Measurements from ENCODE around the gene LCN2. TPM values are rescaled to one million over a fixed set of nuclear protein-coding genes. Genes with fewer than 3 reads are reported as not detected.

LCN2 gene
- total RNA-seq, 2 experiments from 2014 or later: not detected

DNA sequence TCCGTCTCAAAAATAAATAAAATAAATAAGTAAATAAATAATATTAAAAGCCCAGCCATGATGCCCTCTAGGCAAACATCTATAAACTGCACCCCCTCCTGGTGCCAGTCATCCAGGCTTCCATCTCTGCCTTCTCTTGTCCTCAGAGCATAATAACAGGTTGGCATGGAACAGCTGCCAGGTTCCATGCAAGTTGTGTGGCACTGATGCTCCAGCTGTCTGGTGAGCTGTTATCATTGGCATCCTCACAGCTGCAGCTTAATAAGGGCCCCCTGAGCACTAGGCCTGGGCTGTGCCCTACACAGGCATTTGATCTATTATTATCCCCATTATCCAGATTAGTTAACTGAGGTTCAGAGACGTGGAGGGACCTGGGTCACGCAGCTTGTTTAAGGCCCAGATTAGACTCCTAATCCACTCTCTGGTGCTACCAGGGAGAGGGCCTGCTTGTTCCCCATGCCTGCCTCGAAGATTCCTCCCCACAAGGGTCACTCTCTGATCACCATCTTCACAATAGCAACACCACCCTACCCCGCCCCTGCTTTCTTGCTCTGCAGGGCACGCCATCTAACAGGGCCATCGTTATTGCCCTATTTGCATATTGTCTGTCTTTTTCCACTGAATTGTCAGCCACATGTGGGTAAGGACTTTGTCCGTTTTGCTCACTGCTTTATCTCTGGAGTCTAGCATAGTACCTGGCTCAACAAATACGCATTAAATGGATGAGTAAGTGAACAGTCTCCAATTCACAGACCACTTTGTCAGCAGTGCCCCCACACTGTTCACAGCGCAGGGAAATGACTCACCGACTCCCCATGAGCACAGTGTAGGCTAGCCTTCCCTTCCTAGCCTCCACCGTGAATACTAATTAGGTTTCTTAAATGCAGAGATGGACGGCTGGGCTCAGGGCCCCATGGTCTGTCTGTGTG lies 52.5 kb downstream of the LCN2 start:
- Mint-ChIP-seq H3K4me3 (no peak overlapping the region), H3K27me3 (peaks cover 24% of the 10 kb centered on the region), H3K36me3 (no peaks in the 10 kb centered on the region), H3K27ac (no peak overlapping the region), H3K4me1 (peaks cover 14% of the 10 kb centered on the region), H3K9me3 (ENCODE audit: low read depth) (no peaks in the 10 kb centered on the region)
- ATAC-seq: no peak
- DNase-seq: no peak
- CTCF ChIA-PET: interaction anchor here (0.6 to 3.2 kb wide), 4 partner anchors 12 to 929 kb away, joined by 3 to 15 read pairs (median 4); partner anchors contain the start of gene CIZ1

DNA sequence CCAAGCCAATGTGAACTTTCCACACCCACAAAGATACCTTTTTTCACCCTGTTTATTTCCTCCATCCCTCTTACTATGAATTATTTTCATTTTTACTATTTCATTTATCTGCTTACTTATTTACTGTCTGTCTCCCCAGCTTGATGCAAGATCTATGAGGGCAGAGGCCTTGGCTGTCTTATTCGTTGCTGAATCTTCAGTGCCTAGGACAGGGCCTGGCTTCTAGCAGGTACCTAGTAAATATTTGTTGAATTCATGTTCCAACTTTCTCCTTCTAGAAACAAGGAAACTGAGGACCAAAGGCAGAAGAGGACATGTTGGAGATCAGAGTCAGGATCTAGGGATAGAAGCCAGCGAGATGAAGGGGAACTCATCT lies 53.4 kb downstream of the LCN2 start:
- peak overlapping the region; percentile 81 for H3K27ac Mint-ChIP-seq
- peaks cover 26% of the 10 kb centered on the region for H3K27me3 Mint-ChIP-seq
- no peak for DNase-seq
- no peak for ATAC-seq
- peak overlapping the region; percentile 64 for H3K4me3 Mint-ChIP-seq
- CTCF ChIA-PET: interaction anchor here (0.8 to 1.8 kb wide), 2 partner anchors 60 to 61 kb away, joined by 3 to 4 read pairs; no protein-coding TSS in a partner anchor
- no peaks in the 10 kb centered on the region for H3K36me3 Mint-ChIP-seq
- peaks cover 14% of the 10 kb centered on the region for H3K4me1 Mint-ChIP-seq
- no peaks in the 10 kb centered on the region for H3K9me3 Mint-ChIP-seq (ENCODE audit: low read depth)

Other genes with a start within 250 kb of the LCN2 start
- 10 to 100 TPM; 75.7 to 93.5 TPM for gene ST6GALNAC6, start 249.8 kb upstream of the LCN2 start, total RNA-seq
- 10 to 100 TPM; 64.7 to 71.4 TPM for gene ST6GALNAC4, start 232.4 kb upstream of the LCN2 start, total RNA-seq
- gene PIP5KL1, start 218.7 kb upstream of the LCN2 start, total RNA-seq: 1 to 10 TPM; 1.8 to 2.6 TPM
- gene DPM2, start 211.6 kb upstream of the LCN2 start, total RNA-seq: 10 to 100 TPM; 51.4 to 53.5 TPM
- 100 to 1,000 TPM in 1 of 2 experiments, 10 to 100 TPM in 1; 60.8 to 116 TPM for gene EEIG1, start 168.5 kb upstream of the LCN2 start, total RNA-seq
- 10 to 100 TPM; 13.8 to 16.7 TPM for gene NAIF1, start 82.1 kb upstream of the LCN2 start, total RNA-seq
- 10 to 100 TPM; 16.5 to 18.1 TPM for gene SLC25A25, start 81.2 kb upstream of the LCN2 start, total RNA-seq
- 10 to 100 TPM; 51.0 to 56.4 TPM for gene PTGES2, start 21.7 kb upstream of the LCN2 start, total RNA-seq
- gene BBLN, start 10.8 kb downstream of the LCN2 start, total RNA-seq: 10 to 100 TPM; 85.1 to 85.3 TPM
- gene CIZ1, start 42.1 kb downstream of the LCN2 start, total RNA-seq: 100 to 1,000 TPM; 140 to 153 TPM
- under 1 TPM; 0.40 to 0.79 TPM for gene DNM1, start 53.9 kb downstream of the LCN2 start, total RNA-seq
- 10 to 100 TPM; 47.6 to 57.2 TPM for gene GOLGA2, start 126.6 kb downstream of the LCN2 start, total RNA-seq
- 10 to 100 TPM; 11.8 to 12.1 TPM for gene SWI5, start 126.8 kb downstream of the LCN2 start, total RNA-seq
- 10 to 100 TPM; 22.3 to 34.2 TPM for gene TRUB2, start 173.0 kb downstream of the LCN2 start, total RNA-seq
- 10 to 100 TPM; 29.8 to 41.1 TPM for gene COQ4, start 173.4 kb downstream of the LCN2 start, total RNA-seq
- gene SLC27A4, start 191.1 kb downstream of the LCN2 start, total RNA-seq: 10 to 100 TPM; 19.3 to 26.1 TPM
- gene URM1, start 221.9 kb downstream of the LCN2 start, total RNA-seq: 10 to 100 TPM; 61.4 to 81.0 TPM